GM12878 (cell line): Measurements from ENCODE around the gene NSG2. TPM values are rescaled to one million over a fixed set of nuclear protein-coding genes. Genes with fewer than 3 reads are reported as not detected.

ENCODE experiments used
- ATAC-seq: fragments of 200-7000 bp; cut with Tn5 transposase; 3 replicates; pipeline ENCODE4 v1.9.1; 2020; ENCODE audit warnings: mild to moderate bottlenecking, moderate library complexity
- BruUV-seq: library from RNA; stranded (reverse); fragments of 400-500 nt; replicated peaks from 2 replicates; lab custom pipeline; 2021; lab: Mats Ljungman, UMichigan
- CTCF ChIA-PET: fragments of 300-600 bp; sonication (Branson Sonifier 250); formaldehyde crosslinking; extraction: SDS; loops from one replicate; lab custom pipeline; 2021; ENCODE audit warnings: inconsistent platforms; lab: Yijun Ruan, JAX
- POLR2A ChIA-PET: fragments of 350-600 bp; formaldehyde crosslinking; extraction: SDS; loops from one replicate; lab custom pipeline; 2021; ENCODE audit warnings: inconsistent platforms; lab: Charles Lee
- RAD21 ChIA-PET: fragments of 300-600 bp; sonication (Branson Sonifier 250); formaldehyde crosslinking; loops from one replicate; lab custom pipeline; 2023; ENCODE audit warnings: antibody characterized with exemption; ENCODE audit not compliant: unreplicated experiment; lab: Charles Lee
- SMC1A ChIA-PET: fragments of 300-600 bp; sonication (Branson Sonifier 250); formaldehyde crosslinking; loops from one replicate; lab custom pipeline; 2023; ENCODE audit not compliant: unreplicated experiment, uncharacterized antibody; lab: Charles Lee
- DNase-seq: peaks from one replicate; pipeline ENCODE4 v3.0.0-alpha.2; 2011; ENCODE audit warnings: low read depth, low spot score
- FAIRE-seq: peaks from 3 replicates; lab custom pipeline; 2011; peaks lifted over from hg19 to GRCh38; lab: Jason Lieb, UNC
- H2AFZ ChIP-seq: 2 replicates; pipeline ENCODE4 v1.6.0; 2011; ENCODE audit warnings: low read depth, low read length, control low read depth; ENCODE audit not compliant: control insufficient read depth
- H3K27ac ChIP-seq: 2 replicates; pipeline ENCODE4 v1.5.1; 2011; ENCODE audit warnings: control low read depth; ENCODE audit not compliant: control insufficient read depth, insufficient read depth
- H3K27me3 ChIP-seq, 2 experiments: replicated peaks in 1 of 2; 2 replicates each; pipeline versions ENCODE4 v1.6.0 to v1.6.1; 2011; ENCODE audit warnings: low read length in 1 of 2; ENCODE audit not compliant: control insufficient read depth in 2 of 2, insufficient read depth in 2 of 2
- H3K36me3 ChIP-seq, 2 experiments: 2 replicates each; pipeline ENCODE4 v1.5.1; 2011; ENCODE audit warnings: low read length in 1 of 2; ENCODE audit not compliant: control insufficient read depth in 2 of 2, insufficient read depth in 2 of 2
- H3K4me1 ChIP-seq: 2 replicates; pipeline ENCODE4 v1.6.1; 2011; ENCODE audit warnings: mild to moderate bottlenecking, low read length, moderate library complexity, mixed read lengths; ENCODE audit not compliant: control insufficient read depth, insufficient read depth
- H3K4me2 ChIP-seq: 2 replicates; pipeline ENCODE4 v1.6.0; 2011; ENCODE audit warnings: control low read depth; ENCODE audit not compliant: control insufficient read depth, insufficient read depth
- H3K4me3 ChIP-seq: fragments of 200-600 bp; sonication (generic); 2 replicates; pipeline ENCODE4 v1.5.1; 2016
- H3K79me2 ChIP-seq: 2 replicates; pipeline ENCODE4 v1.6.0; 2011; ENCODE audit warnings: low read length; ENCODE audit not compliant: control insufficient read depth, insufficient read depth
- H3K9ac ChIP-seq: 2 replicates; pipeline ENCODE4 v1.8.0; 2011; ENCODE audit warnings: low read length, control low read depth, mixed read lengths; ENCODE audit not compliant: control insufficient read depth, insufficient read depth
- H3K9me3 ChIP-seq: replicated peaks from 3 replicates; pipeline ENCODE4 v1.5.1; 2011; ENCODE audit warnings: mild to moderate bottlenecking, low read length; ENCODE audit not compliant: control insufficient read depth, insufficient read depth
- H4K20me1 ChIP-seq: 2 replicates; pipeline ENCODE4 v1.6.0; 2011; ENCODE audit not compliant: control insufficient read depth, insufficient read depth
- CEBPB ChIP-seq, 2 experiments: fragments of 150-350 bp in 1 of 2; IDR thresholded peaks; 2 replicates each; pipeline ENCODE4 v1.6.1; 2012 to 2014; ENCODE audit warnings: low read depth in 2 of 2, low read length in 2 of 2, borderline replicate concordance in 1 of 2, inconsistent platforms in 1 of 2
- EED ChIP-seq: sonication (generic); IDR thresholded peaks from 2 replicates; pipeline ENCODE4 v1.6.1; 2016; ENCODE audit warnings: antibody characterized with exemption, low read depth
- HDAC2 ChIP-seq: fragments of 200-600 bp; sonication (generic); IDR thresholded peaks from 2 replicates; pipeline ENCODE4 v1.6.1; 2017
- JUNB ChIP-seq: IDR thresholded peaks from 2 replicates; pipeline ENCODE4 v1.6.1; 2016; ENCODE audit warnings: antibody characterized with exemption, mild to moderate bottlenecking
- POLR2AphosphoS5 ChIP-seq: IDR thresholded peaks from 2 replicates; pipeline ENCODE4 v1.6.1; 2011; ENCODE audit warnings: mild to moderate bottlenecking, low read length, inconsistent platforms
- RUNX3 ChIP-seq: IDR thresholded peaks from 2 replicates; pipeline ENCODE4 v1.6.1; 2012; ENCODE audit warnings: low read length, inconsistent platforms
- SMAD5 ChIP-seq: IDR thresholded peaks from 2 replicates; pipeline ENCODE4 v1.6.1; 2016; ENCODE audit warnings: antibody characterized with exemption, low read depth
- SREBF1 ChIP-seq: IDR thresholded peaks from 2 replicates; pipeline ENCODE4 v1.6.1; 2012; ENCODE audit warnings: mild to moderate bottlenecking, low read length
- WGBS: methylation state at CpG from one replicate; pipeline ENCODE4 v1.1.6; 2016; ENCODE audit warnings: low lambda C conversion rate; ENCODE audit not compliant: insufficient replicate concordance, insufficient coverage; ENCODE audit errors: missing lambda C conversion rate; 5-methylcytosine and 5-hydroxymethylcytosine counted together
- in situ Hi-C: fragments of 300-500 bp; cut with MboI; formaldehyde crosslinking; loops from 9 replicates; pipeline ENCODE4 v1.14.3; 2018; ENCODE audit warnings: mixed read lengths
- intact Hi-C: fragments of 100-400 bp; cut with micrococcal nuclease; formaldehyde crosslinking; loops from one replicate; pipeline ENCODE4 v1.14.2; 2022; ENCODE audit not compliant: unreplicated experiment
- polyA plus RNA-seq, 11 experiments: library from polyadenylated mRNA; depleted of rRNA in 4 of 11; unstranded in 6 of 11; stranded (reverse) in 5 of 11; fragments of >200 nt; fragmentation: Nextera tagmentation in 4 of 11; fragmentation: Illumina TruSeq in 1 of 11; extraction: Ambion mirVana in 4 of 11; extraction: Trizol in 1 of 11; gene quantifications; 1 replicate in 1 of 11; 2 replicates in 10 of 11; pipeline versions ENCODE4 v1.2.1 to v1.2.3, GENCODE V29; 2011 to 2016; ENCODE audit warnings: inconsistent platforms in 2 of 11, missing spikeins in 2 of 11, low read depth in 1 of 11
- total RNA-seq, 4 experiments: library from RNA; depleted of rRNA in 3 of 4; stranded (reverse); fragments of >200 nt in 3 of 4; fragmentation: Illumina TruSeq in 1 of 4; extraction: Trizol in 1 of 4; gene quantifications; 2 replicates each; pipeline versions ENCODE4 v1.2.1 to v1.2.3, GENCODE V29; 2013 to 2021
- TF ChIP-seq, protein P1 (sequence below): fragments of 450-650 bp; formaldehyde crosslinking; IDR thresholded peaks from 2 replicates; pipeline ENCODE4 v1.5.0; 2022; ENCODE audit warnings: mild to moderate bottlenecking, missing genetic modification characterization

Gene NSG2
- total and polyA plus RNA-seq, 10 of the 15 experiments (the other 5 are each of a cell fraction or from before 2014, with no cell fraction given), result 0.04 to 0.14 TPM; not detected in 8

DNA sequence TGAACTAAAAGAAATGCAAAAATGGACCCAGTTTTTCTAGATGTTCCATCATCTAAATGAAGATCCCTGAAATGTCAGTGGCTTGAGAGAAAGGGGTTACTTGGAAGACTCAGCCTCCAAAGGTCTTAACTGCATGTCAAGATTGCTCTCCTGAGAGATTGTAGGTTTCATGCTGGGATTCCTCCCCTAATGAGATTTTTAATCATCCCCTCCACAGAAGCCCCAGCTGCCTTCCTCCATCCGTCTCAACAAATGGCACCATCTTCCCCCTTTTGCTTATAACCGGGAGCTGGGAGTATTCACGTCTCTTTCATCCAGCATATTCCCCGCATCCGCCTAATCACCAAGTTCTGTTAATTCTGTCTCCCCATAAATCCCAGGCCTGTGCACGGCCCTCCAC is 104.5 kb downstream of the NSG2 start:
- POLR2A ChIA-PET, result no interaction called here

More for the DNA sequence above, 104.5 kb downstream of the NSG2 start:
- Histone ChIP-seq H3K27ac (no peak overlapping the region), H3K4me3 (no peak overlapping the region), H3K4me2 (no peak overlapping the region), H4K20me1 (no peaks in the 10 kb centered on the region), H3K9ac (no peak overlapping the region), H3K79me2 (no peaks in the 10 kb centered on the region), H3K4me1 (no peaks in the 10 kb centered on the region), H3K9me3 (no peaks in the 10 kb centered on the region; the same call in 1 of the 3 replicates), H3K27me3 (no peaks in the 10 kb centered on the region; a peak in 1 of 4 replicates), H3K36me3 (no peaks in the 10 kb centered on the region), H2AFZ (no peak overlapping the region)
- no TSS peak for BruUV-seq
- FAIRE-seq, result no peak
- no peak for DNase-seq
- in situ Hi-C loops (no loop called here), intact Hi-C loops (no loop called here)
- ChIA-PET CTCF (no interaction called here), SMC1A (no interaction called here), RAD21 (no interaction called here)
- 63% methylated on average over 6 of the region's 6 CpGs for WGBS
- ATAC-seq, result no peak
- TF ChIP-seq SMAD5 (no peak), SREBF1 (no peak), HDAC2 (no peak), CEBPB (IDR thresholded peaks at IDR 0.05; ENCODE audit: borderline replicate concordance in 1 of 2, low read depth in 2 of 2, low read length in 2 of 2) (no peak), EED (no peak), POLR2AphosphoS5 (no peak), JUNB (no peak), RUNX3 (no peak)
- TF ChIP-seq, protein P1, sequence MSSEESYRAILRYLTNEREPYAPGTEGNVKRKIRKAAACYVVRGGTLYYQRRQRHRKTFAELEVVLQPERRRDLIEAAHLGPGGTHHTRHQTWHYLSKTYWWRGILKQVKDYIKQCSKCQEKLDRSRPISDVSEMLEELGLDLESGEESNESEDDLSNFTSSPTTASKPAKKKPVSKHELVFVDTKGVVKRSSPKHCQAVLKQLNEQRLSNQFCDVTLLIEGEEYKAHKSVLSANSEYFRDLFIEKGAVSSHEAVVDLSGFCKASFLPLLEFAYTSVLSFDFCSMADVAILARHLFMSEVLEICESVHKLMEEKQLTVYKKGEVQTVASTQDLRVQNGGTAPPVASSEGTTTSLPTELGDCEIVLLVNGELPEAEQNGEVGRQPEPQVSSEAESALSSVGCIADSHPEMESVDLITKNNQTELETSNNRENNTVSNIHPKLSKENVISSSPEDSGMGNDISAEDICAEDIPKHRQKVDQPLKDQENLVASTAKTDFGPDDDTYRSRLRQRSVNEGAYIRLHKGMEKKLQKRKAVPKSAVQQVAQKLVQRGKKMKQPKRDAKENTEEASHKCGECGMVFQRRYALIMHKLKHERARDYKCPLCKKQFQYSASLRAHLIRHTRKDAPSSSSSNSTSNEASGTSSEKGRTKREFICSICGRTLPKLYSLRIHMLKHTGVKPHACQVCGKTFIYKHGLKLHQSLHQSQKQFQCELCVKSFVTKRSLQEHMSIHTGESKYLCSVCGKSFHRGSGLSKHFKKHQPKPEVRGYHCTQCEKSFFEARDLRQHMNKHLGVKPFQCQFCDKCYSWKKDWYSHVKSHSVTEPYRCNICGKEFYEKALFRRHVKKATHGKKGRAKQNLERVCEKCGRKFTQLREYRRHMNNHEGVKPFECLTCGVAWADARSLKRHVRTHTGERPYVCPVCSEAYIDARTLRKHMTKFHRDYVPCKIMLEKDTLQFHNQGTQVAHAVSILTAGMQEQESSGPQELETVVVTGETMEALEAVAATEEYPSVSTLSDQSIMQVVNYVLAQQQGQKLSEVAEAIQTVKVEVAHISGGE (CRISPR knock-in tag), result no peak
